GM21515 (cell line): ENCODE results near the gene CAMK2N1.

Experiments
- ATAC-seq: cut with Tn5 transposase; IDR thresholded peaks from one replicate; pipeline ENCODE4 v1.9.1; 2021; ENCODE audit not compliant: unreplicated experiment

The CAMK2N1 gene

DNA sequence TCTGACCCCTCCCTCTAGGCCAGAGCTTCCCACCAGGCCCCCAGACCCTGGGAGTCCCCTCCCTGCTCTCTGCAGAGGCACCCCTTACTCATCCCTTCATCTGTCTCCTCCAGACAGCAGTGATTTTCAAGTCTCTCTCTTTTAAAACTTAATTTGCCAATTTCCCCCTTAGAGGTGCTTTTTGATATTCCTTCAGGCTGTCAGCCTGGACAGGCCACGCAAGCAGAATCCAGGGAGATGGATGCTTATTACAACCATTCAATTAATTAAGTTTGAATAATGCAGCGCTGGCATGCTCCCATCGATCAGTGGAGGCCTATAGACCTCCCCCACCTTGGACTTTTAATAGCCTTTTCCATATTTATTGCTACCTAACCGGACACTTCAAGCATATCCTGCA lies 6.2 kb downstream of the CAMK2N1 start:
- no peak for ATAC-seq

DNA sequence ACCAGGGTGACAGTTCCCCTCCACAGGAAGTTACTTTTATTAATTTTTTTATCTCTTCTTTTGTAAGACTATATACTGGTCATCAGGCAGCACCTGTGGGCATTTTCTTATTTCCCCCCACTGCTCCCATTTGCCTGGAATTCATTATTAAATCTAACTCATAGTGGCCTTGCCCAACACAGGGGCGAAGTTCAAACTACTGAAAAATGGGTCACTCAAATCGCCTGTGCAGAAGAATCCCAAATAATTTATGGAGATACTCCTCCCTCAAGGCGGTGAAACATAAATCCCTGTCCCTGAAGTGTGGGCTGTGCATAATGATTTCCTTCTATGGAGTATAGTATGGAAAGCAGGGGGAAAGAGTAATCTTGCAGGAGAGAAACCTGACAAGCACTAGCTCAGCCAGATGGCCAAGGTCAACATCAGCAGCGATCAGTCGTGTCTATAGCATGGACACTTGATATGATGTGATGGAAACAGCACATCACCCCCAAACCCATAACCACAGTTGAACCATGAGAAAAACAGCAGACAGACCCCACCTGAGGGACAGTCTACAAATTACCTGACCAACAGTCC lies 7.9 kb downstream of the CAMK2N1 start:
- ATAC-seq = no peak

DNA sequence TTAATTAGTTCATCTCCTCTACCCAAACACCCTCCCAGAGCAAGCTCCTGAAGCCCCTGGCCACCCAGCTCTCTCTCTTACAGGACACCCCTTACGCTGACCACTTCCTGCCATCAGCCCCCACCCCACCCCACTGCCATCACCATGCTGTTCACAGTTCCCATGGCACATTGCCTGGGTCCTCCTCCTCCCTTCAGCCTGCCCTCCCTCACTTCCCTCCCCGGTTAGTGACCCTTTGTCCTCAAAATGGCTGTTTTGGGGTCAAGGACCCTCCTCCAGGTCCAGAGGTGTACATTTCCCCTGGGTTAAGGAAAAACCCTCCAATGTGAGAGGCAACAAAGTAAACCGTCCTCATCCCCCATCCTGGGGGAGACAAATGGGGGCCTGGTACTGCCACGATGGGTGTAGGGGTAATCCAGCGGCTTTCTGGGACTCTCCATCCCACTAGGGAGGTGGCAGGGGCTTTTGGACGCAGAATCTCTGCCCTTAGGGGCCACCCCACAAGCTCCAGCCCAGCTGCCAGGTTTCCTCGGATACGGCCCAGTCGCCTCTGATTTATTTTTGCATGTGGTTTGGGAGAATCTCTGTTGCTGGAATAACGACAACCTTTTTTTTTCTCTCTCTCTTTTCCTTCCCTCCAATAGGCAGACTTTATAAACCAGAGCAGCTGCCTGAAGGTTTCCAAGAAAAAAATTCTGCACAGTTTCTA lies 8.5 kb downstream of the CAMK2N1 start:
- ATAC-seq = no peak

DNA sequence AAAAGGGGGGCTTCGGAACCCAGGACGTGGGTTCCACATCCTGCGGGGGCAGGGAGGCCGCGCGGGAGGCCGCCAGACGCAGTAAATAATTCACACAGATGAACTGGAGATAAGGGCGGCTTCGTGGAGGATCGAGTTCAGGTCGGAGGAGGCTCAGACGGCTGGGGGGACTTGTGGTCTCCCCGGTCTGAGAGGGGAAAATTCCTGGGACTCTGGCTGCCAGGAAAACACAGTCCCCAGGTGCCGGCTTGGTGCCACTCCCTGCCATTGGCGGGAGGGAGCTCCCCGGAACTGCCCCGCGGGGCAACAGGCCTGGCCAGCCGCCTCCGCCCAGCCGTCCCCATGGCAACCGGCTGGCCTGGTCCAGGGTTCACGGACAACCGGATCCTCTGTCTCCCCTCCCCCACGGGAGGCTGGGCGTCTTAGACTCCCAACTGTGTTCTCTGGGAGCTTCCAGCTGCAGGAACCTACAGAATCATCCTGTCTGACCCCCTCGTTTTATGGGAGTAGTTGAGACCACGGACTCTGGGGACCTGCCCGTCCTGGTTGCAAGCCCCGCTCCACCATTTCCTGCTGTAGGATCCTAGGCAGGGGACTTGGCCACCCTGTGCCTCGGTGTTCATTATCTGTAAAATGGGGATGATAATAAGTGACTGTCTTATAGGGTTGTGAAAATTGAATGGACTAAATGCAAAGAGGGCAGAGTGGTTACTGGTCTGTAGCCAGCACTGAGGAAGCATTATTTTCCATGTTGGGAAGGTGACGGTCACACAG lies 9.6 kb downstream of the CAMK2N1 start:
- no peak for ATAC-seq

DNA sequence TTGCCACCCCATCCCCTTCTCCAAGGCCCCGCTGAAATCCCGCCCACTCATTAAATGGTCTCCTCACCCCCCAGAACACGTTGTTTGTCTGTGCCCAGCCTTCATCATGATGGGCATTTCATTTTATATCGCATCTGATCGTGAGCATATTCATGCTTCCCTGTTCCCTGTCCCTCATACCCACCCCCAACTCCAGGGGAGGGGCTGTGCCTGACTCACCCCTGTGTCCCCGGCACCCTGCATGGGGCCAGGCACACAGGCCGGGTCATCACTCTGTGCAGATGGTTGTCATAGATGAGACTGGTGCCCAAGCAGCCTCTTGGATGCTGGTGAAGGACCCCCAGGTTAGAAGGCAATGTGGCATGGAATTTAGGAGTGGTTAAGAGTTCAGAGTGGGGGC lies 11.0 kb downstream of the CAMK2N1 start:
- no peak for ATAC-seq

DNA sequence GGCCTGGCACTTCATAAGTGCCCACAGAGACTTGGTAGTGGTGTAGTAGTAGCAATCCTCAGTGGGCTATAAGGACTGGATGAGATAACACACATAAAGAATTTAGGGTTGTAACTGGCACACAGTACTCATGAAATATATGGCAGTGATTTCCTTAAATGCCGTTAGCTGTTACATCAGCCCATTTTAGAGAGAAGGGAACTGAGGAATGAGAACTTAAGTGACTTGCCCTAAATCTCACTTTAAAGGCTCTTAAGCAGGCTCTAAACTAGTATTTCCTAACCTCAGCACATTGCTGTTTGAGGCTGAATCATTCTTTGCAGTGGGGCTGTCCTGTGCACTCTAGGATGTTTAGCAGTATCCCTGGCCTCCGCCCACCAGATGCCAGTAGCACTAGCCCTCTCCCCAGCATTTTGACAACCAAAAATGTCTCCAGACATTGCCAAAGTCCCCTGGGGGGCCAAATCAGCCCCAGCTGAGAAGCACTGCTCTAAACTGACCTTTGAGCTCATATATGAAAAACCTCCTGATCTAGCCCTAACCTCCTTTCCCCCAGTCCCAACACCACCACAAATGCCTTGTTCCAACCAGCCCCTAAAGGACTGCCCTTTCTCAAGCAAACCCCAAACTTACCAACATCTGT lies 11.6 kb downstream of the CAMK2N1 start:
- ATAC-seq = no peak

DNA sequence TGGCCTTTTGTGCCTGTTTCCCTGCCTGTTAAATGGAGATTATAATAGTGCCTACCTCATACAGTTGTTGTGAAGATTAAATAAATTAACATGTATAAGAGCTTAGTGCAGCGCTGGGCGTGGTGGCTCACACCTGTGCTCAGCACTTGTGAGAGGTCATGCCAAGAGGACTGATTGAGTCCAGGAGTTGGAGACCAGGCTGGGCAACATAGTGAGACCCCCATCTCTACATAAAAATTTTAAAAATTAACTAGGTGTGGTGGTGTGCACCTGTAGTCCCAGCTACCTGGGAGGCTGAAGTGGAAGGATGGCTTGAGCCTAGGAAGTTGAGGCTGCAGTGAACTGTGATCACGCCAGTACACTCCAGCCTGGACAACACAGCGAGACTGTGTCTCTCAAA lies 12.1 kb downstream of the CAMK2N1 start:
- no peak for ATAC-seq

DNA sequence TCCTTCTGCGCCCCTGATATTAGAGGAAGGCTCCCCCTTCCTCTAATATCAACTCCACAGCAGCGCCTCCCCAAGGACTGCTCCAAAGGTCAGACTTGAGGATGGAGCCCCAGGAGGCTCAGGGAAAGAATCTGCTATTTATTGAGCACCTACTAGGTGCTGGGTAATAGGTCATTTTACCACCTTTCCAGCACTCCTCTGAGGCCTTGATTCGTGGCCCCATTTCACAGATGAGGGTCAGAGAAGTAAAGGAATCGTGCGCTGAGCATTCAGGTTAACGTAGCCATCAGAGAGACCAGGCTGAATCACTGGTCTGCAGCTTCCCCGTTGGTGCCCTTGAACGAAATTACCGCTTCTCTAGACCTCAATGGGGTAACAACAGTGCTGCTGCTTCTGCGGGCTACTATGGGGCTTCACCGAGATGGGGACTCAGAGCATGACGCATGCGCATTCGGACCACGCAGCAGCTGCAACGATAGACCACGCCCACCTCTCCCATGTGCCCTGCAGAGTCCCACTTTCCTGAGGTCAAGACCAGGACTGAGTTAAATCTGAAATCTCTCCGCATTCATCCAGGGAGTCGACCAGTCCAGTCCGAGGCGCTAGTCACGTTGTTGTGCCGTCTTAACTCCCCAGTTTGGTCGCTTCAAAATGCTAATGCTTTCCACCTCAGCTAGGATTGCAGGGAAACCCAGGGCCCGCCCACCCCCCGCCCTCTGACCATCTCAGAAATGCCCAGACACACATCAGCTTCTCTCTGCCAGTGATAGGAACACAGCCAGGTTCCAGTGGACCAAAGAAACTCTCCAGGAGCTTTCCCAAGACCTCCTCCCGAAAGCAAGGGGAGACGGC lies 12.9 kb downstream of the CAMK2N1 start:
- ATAC-seq = no peak

DNA sequence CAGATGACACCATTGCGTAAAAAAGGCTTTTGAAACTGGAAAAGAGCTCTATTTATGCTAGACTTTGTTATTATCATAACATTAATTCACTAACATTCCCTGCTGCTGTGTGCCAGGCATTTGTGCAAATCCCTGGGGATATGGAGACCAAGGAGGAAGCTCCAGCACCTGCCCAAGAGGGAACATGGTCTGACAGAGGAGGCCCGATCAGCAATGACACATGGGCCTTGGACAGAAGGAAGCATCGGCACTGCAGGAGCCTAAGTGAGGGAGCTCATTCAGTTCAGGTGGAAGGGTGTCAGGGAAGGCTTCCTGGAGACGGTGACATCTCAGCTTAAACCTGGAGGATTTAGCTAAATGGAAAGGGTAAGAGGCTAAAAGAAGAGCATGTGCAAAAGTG lies 13.9 kb downstream of the CAMK2N1 start:
- ATAC-seq = no peak

DNA sequence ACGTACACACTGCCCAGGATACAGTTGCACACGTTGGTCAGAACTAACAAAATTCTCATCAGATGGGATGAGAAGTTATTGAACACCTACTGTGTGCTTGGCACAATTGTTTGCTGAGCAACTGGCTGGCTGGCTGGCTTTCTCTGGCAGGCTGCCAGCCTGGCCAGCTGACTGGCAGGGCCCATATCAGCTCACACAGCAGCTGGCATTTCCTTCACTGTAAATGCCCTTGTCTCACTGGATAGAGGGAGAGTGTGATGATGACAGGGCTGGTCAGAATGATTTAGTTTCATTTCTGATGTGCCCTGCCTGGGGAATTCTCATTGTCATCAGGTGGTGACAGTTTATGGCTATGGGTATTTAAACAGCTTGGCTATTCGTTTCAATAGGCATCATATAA lies 15.8 kb downstream of the CAMK2N1 start:
- no peak for ATAC-seq

DNA sequence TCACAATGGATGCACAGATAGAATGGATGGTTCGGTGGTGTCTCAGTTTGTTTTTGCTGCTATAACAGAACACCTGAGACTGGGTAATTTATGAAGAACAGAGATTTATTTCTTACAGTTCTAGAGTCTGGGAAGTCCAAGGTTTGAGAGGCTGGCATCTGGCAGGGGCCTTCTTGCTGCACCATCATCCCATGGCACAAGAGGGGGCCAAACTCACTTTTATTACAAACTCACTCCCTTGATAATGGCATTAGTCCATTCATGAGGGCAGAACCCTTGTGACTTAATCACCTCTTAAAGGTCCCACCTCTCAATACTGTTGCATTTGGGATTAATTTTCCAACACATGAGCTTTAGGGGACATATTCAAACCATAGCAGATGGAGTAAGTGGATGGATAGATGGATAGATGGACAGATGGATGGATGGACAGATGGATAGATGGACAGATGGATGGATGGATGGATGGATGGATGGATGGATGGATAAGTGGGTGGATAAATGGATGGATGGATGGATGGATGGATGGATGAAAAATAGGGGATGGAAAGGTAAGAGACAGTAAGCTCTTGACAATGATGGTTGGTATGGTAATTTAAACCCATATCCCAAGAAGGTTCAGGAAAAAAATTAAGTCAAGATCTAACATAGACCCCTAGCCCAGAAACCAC lies 16.5 kb downstream of the CAMK2N1 start:
- ATAC-seq = no peak

DNA sequence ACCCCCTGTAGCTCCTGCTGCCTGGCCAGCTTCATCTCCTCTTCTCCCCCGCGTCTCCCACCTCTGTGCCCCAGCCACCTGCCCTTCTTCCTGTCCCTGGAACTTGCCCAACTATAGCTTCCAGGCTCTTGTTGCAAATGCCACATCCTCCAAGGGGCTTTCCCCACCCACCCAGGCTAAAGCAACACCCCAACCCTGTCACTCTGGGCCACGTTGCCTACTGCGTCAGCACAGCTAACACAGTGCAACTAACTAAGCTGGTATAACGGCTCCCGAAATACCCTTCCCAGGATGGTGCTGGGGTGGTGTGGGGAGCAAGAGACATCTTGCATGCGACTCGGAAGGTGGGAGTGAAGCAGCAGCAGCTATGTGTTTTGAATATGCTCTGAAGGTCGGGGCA lies 19.7 kb downstream of the CAMK2N1 start:
- ATAC-seq = no peak

DNA sequence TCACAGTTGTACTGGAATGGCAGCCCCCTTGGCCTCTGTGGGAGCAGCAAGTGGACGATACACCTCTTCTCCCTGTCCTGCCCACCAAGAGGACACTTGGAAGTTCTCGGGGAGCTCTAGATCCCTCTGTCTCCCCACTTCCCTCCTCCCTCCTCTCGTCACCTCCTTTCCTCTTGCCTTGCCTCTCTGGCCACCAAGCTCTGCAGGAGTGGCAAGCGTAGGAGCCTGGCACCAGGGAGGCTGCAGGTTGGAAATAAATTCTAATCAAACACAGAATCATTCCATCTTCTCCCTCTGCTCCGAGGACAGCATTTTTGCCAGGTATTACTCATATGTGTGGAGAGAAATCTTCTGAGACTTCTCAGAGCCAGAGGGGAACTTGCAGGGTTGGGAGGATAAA lies 20.8 kb downstream of the CAMK2N1 start:
- no peak for ATAC-seq

DNA sequence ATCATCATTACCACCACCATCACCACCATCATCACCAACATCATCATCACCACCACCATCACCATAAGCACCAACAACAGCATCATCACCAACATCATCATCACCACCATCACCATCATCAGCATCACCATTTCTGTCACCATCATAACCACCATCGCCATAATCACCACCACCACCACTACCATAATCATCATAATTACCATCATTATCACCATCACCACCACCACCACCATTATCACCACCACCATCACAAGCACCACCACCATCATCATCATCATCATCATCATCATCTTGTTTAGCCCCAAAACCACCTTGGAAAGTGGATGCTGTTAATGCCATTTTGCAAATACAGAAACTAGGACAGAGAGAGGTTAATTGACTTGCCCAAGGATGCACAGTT lies 22.5 kb downstream of the CAMK2N1 start:
- ATAC-seq = no peak

DNA sequence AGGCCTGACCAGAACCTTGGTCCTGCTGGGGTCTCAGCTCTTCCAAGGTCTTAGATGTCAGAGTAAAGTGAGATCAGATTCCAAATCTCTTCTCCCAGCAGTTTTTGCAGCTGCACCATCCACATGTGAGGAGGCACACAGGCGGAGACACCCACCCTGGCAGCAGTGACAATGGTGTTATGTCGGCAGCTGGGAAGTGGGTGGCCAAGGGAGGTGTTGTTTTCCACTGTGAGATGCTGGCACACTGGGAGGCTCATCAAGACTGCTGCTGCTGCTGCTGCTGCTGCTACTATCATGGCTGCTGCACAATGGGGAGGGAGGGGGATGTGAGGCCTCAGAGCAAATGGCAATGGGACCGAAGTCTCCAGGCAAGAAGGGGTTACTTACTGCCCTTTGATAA lies 23.6 kb downstream of the CAMK2N1 start:
- ATAC-seq = no peak

DNA sequence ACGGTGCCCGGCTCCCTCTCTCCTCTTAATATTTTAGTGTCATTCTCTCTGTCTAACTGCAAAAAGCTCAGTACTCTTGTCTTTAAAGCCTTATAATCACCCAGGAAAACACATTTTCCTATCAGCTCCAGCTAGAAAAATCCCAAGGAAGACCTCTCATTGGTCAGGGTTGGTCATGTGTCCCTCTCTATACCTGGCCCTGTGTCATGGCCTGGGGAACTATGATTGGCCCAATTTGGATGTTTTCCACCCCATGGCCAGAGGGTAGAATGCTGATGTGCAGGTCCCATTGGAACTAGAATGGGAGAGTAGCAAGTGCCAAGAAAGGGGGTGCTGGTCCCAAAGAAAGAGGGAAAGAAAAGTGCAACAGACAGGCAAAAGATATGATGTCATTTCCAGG lies 27.3 kb downstream of the CAMK2N1 start:
- no peak for ATAC-seq

DNA sequence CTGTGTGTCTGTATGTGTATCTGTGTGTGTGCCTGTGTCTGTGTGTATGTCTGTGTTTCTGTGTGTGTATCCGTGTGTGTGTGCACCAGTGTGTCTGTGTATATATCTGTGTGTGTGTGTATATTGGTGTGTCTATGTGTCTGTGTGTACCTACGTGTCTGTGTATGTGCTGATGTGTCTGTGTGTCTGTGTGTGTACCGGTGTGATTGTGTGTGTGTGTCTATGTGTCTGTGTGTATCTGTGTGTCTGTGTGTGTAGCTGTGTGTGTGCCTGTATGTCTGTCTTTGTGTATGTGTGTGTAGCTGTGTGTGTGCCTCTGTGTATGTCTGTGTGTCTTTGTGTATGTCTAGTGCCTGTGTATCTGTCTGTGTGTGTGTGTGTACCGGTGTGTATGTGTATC lies 32.0 kb downstream of the CAMK2N1 start:
- no peak for ATAC-seq

DNA sequence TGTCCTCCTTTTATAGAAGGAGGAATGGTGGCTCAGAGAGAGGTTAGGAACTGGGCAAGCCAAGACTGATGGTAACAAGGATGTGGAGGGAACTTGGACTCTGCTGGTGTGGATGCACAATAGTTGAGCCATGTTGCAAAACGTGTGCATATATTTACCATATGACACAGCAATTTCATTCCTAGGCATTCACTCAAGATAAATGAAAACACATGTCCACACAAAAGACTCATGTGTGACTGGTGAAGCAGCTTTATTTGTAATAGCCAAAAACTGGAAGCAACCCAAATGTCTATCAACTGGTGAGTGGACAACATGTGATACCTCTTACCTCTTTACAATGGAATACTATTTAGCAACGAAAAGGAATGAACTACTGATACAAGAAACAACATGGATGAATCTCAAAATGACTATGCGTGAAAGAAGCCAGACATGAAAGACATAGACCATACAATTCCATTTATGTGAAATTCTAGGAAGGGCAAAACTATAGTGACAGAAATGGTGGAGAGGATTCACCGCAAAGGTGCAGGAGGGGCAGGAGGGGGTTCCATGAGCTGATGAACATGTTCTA lies 36.2 kb downstream of the CAMK2N1 start:
- no peak for ATAC-seq

DNA sequence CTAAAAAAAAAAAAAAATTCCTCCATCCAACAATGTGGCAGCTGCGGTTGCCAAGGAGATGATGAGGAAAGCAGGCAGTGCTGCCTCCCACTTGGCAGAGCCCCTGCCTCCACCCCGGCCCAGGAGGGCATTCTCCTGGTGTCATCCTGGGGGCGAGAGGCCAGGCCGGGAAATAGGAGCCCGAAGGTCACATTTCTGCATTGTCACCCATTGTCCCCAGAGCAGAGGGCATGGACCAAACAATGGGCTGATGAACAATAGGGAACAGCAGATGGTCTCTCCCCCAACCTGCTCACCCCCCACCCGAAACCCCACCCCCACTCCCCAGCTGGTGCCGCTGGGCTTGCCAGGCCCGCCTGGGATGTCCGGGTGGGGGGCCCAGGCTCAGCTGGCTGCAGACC lies 37.3 kb downstream of the CAMK2N1 start:
- ATAC-seq = no peak

DNA sequence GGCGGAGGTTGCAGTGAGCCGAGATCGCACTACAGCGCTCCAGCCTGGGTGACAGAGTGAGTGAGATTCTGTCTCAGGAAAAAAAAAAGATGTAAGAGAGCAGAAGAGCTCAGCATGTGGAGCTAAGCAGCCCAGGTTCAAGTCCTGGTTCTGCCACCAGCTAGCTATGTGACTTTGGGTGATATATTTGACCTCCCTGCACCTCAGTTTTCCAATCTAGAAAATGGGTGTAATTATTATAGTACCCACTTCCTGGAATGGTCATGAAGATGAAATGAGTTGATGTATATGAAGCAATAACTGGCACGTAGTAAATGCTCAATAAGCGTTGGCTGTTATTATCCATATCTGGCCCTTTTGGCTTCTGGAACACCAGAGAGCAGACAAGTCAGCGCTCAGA lies 38.2 kb downstream of the CAMK2N1 start:
- no peak for ATAC-seq
